Measurements from ENCODE around the gene ERP44. TPM values are rescaled to one million over a fixed set of nuclear protein-coding genes. Genes with fewer than 3 reads are reported as not detected.

The ERP44 gene
- total RNA-seq, 1 experiment from 2014 or later = 9.4 TPM

DNA sequence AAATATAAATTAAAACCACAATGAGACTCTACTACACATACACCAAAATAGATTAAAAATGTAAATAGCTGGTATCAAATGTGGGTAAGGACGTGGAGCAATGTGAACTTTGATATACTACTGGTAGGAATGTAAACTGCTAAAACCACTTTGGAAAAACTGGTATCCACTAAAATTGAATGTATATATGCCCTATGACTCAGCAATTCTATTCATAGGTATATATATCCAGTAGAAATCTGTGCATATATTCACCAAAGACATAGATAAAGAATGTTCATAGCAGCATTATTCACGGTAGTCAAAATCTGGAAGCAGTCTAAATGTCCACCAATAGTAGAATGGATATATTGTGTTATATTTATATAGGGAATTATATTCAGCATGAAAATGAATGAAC, 85.2 kb downstream of the ERP44 start:
- intact Hi-C loops (cut with micrococcal nuclease) = loop anchor here (10.0 kb wide), 1 partner anchor 829 kb away; no protein-coding TSS in a partner anchor
- POLR2A ChIA-PET = no interaction called here
- Histone ChIP-seq H3K9me3 (ENCODE audit: control insufficient read depth in 1 of 2, insufficient read depth in 1 of 2, low read depth in 1 of 2, low read length in 2 of 2) (no peaks in the 10 kb centered on the region), H3K36me3 (ENCODE audit: control insufficient read depth in 1 of 2, insufficient read depth in 2 of 2, low read length in 2 of 2) (peaks cover 0 to 2% of the 10 kb centered on the region in 2 experiments; a peak in 1 of 4 replicates), H3K4me3 (replicated peaks in 1 of 2; ENCODE audit: low read depth in 1 of 2, low read length in 2 of 2) (no peak overlapping the region), H3K27me3 (ENCODE audit: insufficient read depth, low read length) (no peaks in the 10 kb centered on the region), H4K20me1 (ENCODE audit: insufficient read depth) (no peaks in the 10 kb centered on the region), H3K9ac (ENCODE audit: low read length) (no peak overlapping the region), H3K27ac (ENCODE audit: low read depth, low read length) (no peak overlapping the region), H3K9me2 (ENCODE audit: insufficient read depth) (no peaks in the 10 kb centered on the region), H3K4me2 (ENCODE audit: low read length) (no peak overlapping the region), H3K4me1 (ENCODE audit: control insufficient read depth in 1 of 2, insufficient read depth in 2 of 2, low read length in 2 of 2) (no peaks in the 10 kb centered on the region), H3K79me2 (ENCODE audit: insufficient read depth, low read length) (no peaks in the 10 kb centered on the region; the same call in 1 of the 2 replicates), H2AFZ (ENCODE audit: low read depth, low read length, poor library complexity, severe bottlenecking) (no peak overlapping the region)
- ATAC-seq (no peak), DNase-seq (ENCODE audit: low read depth, low spot score) (no peak)
- TF ChIP-seq, protein P1, sequence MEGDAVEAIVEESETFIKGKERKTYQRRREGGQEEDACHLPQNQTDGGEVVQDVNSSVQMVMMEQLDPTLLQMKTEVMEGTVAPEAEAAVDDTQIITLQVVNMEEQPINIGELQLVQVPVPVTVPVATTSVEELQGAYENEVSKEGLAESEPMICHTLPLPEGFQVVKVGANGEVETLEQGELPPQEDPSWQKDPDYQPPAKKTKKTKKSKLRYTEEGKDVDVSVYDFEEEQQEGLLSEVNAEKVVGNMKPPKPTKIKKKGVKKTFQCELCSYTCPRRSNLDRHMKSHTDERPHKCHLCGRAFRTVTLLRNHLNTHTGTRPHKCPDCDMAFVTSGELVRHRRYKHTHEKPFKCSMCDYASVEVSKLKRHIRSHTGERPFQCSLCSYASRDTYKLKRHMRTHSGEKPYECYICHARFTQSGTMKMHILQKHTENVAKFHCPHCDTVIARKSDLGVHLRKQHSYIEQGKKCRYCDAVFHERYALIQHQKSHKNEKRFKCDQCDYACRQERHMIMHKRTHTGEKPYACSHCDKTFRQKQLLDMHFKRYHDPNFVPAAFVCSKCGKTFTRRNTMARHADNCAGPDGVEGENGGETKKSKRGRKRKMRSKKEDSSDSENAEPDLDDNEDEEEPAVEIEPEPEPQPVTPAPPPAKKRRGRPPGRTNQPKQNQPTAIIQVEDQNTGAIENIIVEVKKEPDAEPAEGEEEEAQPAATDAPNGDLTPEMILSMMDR (IDR thresholded peaks at IDR 0.05 in 2 of 3, conservative IDR thresholded peaks at IDR 0.05 in 1 of 3; ENCODE audit: borderline replicate concordance in 1 of 3, insufficient read depth in 1 of 3, low read depth in 2 of 3, low read length in 2 of 3) = peak in 1 of 3 experiments; percentile 22; a peak in 1 of 6 replicates
- no peak for TF ChIP-seq SIN3A (IDR thresholded peaks at IDR 0.05; ENCODE audit: low read depth)
- CTCF ChIA-PET = interaction anchor here (1.3 kb wide), 1 partner anchor 748 kb away, joined by 4 read pairs; no protein-coding TSS in a partner anchor
- RAD21 ChIA-PET (ENCODE audit: low non-redundant PET in 1 of 2, low total read pairs in 2 of 2, uncharacterized antibody in 2 of 2, unreplicated experiment in 2 of 2) = interaction anchor here (0.6 to 0.7 kb wide), 2 partner anchors 288 to 713 kb away, joined by 3 read pairs; no protein-coding TSS in a partner anchor
- no TSS peak for BruUV-seq (replicated peaks)

DNA sequence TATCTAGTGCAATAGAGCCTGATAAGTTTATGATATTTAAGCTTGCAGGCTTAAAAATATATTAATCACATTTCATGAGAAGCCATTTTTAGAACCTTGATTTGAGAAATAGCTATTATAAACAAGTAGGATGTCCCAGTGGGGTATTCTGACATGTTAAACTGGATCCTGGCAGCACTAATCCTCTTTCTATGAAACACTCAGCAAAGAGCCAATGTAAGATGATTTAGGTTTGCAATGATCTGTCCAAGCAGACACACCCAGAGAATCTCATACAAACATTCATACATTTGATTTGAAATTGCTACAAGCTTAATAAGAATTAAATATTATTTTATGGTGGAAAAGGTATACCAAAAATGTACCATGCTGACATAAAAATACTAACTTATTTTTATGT, 86.5 kb downstream of the ERP44 start:
- Histone ChIP-seq H3K27ac (ENCODE audit: low read depth, low read length) (no peak overlapping the region), H3K36me3 (ENCODE audit: control insufficient read depth in 1 of 2, insufficient read depth in 2 of 2, low read length in 2 of 2) (peaks cover 2 to 3% of the 10 kb centered on the region in 2 experiments; a peak in 1 of 4 replicates), H3K9ac (ENCODE audit: low read length) (no peak overlapping the region), H3K4me2 (ENCODE audit: low read length) (no peak overlapping the region), H2AFZ (ENCODE audit: low read depth, low read length, poor library complexity, severe bottlenecking) (no peak overlapping the region), H3K9me3 (ENCODE audit: control insufficient read depth in 1 of 2, insufficient read depth in 1 of 2, low read depth in 1 of 2, low read length in 2 of 2) (no peaks in the 10 kb centered on the region), H4K20me1 (ENCODE audit: insufficient read depth) (no peaks in the 10 kb centered on the region), H3K9me2 (ENCODE audit: insufficient read depth) (no peaks in the 10 kb centered on the region), H3K27me3 (ENCODE audit: insufficient read depth, low read length) (no peaks in the 10 kb centered on the region), H3K4me1 (ENCODE audit: control insufficient read depth in 1 of 2, insufficient read depth in 2 of 2, low read length in 2 of 2) (no peaks in the 10 kb centered on the region), H3K4me3 (replicated peaks in 1 of 2; ENCODE audit: low read depth in 1 of 2, low read length in 2 of 2) (no peak overlapping the region), H3K79me2 (ENCODE audit: insufficient read depth, low read length) (no peaks in the 10 kb centered on the region)
- RAD21 ChIA-PET (ENCODE audit: low non-redundant PET in 1 of 2, low total read pairs in 2 of 2, uncharacterized antibody in 2 of 2, unreplicated experiment in 2 of 2) = no interaction called here
- TF ChIP-seq SP1 (IDR thresholded peaks at IDR 0.05; ENCODE audit: low read depth) (no peak), SIN3A (IDR thresholded peaks at IDR 0.05; ENCODE audit: low read depth) (no peak), SRF (IDR thresholded peaks at IDR 0.05; ENCODE audit: low read depth) (no peak)
- TF ChIP-seq, protein P2, sequence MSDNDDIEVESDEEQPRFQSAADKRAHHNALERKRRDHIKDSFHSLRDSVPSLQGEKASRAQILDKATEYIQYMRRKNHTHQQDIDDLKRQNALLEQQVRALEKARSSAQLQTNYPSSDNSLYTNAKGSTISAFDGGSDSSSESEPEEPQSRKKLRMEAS (IDR thresholded peaks at IDR 0.05) = no peak
- DNase-seq (ENCODE audit: low read depth, low spot score) (no peak), ATAC-seq (no peak)
- POLR2A ChIA-PET = no interaction called here
- no TSS peak for BruUV-seq (replicated peaks)
- intact Hi-C loops (cut with micrococcal nuclease) = loop anchor here (10.0 kb wide), 1 partner anchor 827 kb away; no protein-coding TSS in a partner anchor
- CTCF ChIA-PET = interaction anchor here (0.7 to 2.2 kb wide), 3 partner anchors 712 to 758 kb away, joined by 3 to 10 read pairs (median 4); no protein-coding TSS in a partner anchor

Data from HCT116 (cell line).